HG03575 (cell line): ENCODE measurements around the gene ORAI3.
"Not testable (repeated sequence)": the region's sequence is repeated elsewhere in the genome, so short reads cannot be mapped to it uniquely, and the experiment has no call there.

Experiments
- ATAC-seq: cut with Tn5 transposase; IDR thresholded peaks from one replicate; pipeline ENCODE4 v1.9.1; 2021; ENCODE audit not compliant: unreplicated experiment, insufficient number of reproducible peaks, low FRiP score; ENCODE audit errors: extremely low read depth

The ORAI3 gene

DNA sequence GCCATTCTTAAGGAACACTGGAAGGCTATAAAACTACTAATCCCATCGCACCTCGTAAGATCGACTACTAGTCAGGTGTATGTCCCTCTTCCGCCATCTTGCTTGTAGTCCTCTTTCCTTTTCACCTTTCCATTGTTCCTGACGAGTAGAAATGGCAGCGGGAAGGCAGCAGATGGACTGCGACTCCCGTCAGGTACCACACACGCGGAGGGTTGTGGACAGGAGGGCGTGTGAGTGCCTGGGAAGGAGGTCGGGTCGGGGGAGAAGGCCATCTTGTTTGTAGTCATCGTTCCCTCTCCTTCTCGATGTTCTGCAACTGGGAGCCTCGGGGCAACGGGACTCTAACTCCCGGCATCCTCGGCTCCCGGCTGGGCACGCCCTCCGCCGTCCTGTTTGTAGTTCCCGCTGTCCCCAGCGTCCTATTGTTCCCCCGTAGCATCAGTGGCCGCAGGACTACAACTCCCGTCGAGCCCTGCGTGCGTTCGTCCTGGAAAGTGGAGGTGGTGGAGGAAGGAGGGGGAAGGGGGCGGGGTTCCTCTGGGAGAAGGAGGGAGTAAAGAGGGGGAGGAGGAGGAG is 25.8 kb upstream of the ORAI3 start:
- peak; percentile 29 for ATAC-seq

DNA sequence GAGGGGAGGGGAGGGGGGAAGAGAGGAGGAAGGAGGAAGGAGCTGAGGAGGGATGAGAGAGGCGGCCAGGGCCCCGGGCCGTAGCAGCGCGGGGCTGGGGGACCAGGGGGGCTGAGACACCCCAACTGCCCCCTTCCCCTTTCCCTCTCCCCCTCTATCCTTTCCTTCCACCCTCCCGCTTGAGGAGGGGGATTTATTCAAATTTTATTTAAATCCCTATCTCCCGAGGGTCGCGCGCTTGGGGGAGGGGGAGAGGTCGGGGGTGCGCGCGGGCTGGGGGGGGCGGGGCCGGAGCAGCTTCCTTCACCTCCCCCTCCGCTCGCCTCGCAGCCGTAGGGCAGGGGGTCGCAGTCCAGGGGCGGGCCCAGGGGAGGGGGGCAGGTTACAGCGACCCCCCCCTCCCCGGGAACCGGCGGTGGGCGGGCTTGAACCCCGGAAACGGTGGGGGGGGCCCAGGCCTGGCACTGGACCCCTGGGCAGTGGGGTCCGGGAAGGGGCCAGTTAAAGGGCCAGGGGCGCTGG is 25.3 kb upstream of the ORAI3 start, which contains the start of gene FBXL19:
Gene FBXL19 (plus strand): TSS at position 19 of the 522 bp plus-strand sequence. CDS start 2,183 bp downstream, outside the sequence.
- no peak for ATAC-seq

DNA sequence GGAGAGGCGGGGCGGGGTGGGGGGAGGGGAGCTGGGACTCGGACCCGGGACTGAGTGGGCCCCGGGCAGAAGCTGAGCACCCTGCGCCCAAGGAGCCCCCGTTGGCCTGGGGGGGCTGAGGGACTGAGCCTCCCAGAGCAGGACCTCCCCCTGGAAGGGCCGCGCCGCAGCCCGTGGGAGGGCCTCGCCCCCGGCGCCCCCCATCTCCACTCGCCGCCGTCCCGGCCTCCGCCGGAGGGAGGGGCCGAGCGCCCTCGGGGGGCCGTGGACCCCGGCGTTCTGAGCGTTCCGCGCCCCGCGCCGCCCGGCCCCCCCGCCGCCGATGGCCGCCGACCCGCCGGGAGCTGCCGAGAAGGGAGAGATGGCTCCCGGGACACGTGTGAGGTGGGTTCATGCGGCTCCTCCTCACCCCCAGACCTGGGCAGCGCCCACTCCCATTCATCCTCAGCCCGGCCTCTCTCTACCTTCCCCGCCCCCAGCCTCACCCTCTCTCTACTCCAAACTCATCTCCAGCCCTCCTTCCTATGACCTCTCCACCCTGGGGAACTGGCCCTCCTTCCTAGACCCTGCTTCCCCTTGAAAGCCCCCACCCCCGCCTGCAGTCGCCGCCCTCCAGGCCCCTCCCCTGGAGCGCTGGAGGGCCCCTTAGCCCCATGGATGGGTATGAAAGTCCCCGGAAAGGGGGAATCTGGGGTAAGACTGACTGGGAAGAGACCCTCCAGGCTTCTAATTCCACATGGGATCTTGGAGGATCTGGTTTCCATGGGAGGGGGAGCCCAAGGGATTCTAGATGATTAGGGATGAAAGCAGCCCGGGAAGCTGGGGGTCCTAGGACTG is 24.6 kb upstream of the ORAI3 start:
- no peak for ATAC-seq

DNA sequence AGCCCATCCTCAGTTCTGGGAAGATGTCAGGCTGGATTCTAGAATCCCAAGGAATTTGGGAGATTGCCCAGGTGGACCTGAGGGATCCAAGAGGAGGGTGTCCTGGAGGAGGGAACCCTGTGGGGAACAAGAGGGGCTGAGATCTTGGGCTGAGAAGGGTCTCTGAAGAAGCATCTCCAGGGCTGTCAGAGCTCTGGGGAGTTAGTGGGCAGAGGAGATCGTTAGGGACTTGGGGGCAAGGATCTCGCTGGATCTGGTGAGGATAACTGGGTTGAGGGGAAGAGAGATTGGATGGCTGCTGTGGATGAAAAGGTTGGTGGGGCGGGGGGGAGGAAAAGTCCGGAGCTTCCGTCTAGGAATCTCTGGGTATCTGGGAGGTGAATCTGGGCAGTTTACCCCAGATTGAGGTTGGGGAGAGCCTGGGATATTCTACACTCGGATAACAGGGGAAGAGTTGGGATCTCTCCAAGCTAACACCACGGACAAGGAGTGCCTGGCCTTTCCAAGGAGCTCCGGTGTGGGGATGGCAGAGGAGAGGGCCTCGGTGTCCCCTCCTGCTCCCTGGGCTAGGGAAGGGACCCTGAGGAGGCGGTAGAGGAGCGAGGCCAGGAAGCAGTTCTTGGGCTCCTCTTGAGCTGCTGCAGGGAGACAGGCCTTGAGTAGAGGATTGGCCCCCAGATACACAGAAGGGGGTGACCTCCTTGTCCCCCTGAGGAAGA is 23.8 kb upstream of the ORAI3 start:
- ATAC-seq = no peak

DNA sequence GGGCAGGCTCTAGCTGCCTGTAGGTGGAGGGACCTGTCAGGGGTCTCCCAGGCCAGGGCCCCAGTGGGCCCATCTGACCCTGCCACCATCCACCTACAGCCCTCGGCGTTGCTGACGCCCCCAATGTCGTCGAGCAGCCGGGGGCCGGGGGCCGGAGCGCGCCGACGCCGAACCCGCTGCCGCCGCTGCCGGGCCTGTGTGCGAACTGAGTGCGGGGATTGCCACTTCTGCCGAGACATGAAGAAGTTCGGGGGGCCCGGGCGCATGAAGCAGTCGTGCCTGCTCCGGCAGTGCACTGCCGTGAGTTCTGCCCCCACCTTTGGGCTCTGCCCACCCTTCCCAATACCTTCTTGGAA is 23.3 kb upstream of the ORAI3 start:
- no peak for ATAC-seq

DNA sequence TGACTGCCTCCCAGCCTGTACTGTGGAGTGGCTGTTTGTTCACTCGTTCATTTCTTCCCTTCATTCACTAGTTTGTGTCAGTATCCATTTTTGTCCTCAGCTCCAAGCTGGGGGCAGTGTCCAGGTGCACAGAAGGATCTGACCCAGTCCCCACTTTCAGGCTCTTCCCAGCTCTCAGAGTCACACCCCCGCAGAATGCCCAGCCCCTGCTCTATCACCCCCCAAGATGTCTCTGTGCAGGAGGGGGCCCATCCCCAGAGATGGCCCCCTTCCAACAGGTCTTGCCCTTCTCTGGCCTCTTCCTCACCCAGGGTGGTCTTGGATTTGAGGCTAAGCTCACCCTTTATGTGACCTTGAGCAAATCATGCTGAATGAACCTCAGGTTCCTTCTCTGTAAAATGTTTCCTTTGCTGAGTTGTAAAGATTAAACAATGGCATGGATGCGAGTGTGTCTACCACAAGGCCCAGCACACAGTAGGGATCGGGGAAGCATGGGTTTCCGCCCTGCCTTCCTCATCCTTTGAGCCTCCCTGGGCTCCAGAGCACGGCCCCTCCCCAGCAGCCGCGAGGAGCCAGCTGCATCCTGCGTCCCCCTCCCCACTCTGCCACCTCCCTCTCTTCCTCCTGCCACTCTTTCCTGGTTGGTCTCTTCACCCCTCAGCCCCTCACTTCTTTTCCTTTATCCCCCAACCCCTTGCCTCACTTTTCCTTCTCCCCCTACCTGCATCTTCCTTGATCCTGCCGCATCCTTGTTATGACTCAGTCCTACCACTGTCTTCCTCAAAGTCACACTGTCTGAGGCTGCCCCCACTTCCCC is 22.7 kb upstream of the ORAI3 start:
- no peak for ATAC-seq

DNA sequence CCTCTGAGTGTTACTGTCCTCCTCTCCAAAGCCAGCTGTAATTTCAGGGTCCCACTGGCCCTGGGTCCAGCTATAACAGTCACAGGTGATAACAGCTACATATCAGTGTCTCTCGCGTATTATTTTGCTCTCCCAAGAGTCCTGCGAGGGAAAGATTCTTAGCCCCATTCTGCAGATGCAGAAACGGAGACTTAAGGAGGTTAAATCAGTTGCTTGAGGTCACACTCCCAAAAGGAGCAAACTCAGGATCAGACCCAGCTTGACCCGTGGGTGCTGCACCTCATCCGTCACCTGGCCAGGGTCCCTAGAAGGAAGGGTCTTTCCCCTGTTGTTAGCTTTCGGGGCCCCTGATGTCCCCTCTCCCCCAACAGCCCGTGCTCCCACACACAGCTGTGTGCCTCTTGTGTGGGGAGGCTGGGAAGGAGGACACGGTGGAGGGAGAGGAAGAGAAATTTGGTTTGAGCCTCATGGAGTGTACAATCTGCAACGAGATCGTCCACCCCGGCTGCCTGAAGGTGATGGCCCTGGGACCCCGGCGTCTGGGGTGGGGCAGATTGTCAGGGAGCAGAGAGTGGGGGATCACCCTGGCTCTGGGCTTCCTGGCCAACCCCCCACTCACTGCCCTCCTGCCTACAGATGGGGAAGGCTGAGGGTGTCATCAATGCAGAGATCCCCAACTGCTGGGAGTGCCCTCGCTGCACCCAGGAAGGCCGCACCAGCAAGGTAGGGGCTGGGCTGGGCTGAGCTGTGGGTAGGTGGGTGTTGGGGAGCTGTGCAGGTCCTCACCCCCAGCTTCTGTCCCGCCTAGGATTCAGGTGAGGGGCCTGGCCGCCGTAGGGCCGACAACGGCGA is 21.7 kb upstream of the ORAI3 start:
- ATAC-seq = no peak

DNA sequence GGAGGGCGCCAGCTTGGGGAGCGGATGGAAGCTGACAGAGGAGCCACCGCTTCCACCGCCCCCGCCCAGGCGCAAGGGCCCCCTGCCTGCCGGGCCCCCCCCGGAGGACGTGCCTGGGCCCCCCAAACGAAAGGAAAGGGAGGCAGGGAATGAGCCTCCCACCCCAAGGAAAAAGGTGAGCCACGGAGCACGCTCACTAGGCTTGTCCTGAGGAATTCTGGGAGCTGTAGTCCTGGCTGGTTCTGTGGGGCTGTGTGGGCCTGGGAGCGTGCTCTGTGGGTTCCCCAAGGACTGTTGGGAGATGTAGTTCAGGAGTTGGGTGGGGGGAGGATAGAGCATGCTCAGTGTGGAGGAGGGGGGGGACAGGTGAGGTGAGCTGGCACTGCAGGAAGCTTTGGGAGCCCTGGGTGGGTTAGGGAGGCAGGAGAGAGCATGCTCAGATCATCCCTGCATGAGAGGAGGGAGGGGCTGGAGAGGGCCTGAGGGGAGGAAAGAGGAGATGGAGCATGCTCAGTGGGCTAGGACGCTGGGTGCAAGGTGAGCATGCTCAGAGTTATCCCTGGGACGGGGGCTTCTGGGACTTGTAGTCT is 21.0 kb upstream of the ORAI3 start:
- ATAC-seq = no peak

DNA sequence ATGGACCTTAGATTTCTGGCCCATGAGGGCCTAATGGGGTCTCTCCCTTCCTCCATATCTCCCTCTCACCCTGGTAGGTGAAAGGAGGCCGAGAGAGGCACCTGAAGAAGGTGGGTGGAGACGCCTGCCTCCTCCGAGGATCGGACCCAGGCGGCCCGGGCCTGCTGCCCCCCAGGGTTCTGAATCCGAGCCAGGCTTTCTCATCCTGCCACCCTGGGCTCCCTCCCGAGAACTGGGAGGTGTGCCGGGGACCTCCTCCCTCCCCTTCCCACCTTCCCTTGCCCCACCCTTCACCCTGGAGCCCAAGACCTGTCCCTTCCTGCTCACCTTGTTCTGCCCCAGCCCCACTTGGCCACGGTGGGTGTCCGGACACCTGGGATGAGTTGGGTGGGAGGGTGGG is 20.5 kb upstream of the ORAI3 start:
- ATAC-seq = no peak

DNA sequence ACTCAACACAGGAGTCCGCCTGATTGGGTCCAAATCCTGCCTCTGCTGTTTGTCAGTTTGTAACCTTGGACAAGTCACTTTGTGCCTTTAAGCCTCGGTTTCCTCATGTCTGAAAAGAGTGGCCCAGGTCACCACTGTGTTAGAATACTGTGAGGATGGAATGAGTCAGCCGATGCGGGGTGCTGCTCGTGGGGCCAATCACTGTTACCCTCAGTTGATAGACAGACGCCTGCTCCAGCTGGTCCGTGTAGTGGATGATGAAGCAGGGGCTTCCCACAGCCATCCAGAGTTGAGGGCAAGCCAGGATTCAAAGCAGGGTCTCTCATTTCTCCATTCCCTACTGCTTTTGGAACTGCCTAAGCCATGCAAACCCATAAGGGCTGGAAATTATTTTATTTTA is 19.7 kb upstream of the ORAI3 start:
- ATAC-seq = no peak

DNA sequence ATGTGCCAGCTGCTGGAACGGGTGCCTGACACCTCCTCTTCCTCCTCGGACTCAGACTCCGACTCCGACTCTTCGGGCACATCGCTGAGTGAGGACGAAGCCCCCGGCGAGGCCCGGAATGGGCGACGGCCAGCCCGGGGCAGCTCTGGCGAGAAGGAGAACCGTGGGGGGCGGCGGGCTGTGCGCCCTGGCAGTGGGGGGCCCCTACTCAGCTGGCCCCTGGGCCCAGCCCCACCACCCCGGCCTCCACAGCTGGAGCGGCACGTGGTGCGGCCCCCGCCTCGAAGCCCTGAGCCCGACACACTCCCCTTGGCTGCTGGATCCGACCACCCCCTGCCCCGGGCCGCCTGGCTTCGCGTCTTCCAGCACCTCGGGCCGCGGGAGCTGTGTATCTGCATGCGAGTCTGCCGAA is 18.7 kb upstream of the ORAI3 start:
- ATAC-seq = no peak

DNA sequence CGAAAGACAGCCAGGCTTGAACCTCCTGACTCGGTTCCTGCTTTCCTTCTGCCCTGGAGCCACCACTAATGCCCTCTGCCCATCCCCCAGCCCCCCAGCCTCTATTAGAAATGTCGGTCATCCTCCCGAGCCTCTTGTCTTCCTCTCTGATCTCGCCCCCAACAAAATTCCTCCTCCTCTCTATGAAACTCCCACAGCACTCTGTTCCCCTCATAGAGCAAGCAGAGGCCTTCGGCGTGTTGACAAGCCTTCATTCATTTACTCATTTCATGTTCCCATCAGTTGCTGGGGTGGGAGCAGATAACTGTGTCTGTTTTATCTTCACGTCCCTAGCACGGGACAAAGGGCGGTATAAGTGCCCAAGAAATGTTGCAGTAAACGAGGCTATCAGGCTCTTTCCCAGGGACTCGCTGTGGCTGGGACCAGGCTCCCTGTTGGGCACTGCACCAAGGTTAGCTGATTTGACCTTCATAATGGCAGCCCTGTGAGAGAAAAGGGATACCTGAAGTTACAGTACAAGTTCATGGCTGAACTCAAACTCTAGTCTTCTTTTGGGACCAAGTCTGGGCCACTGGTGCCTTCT is 17.7 kb upstream of the ORAI3 start:
- no peak for ATAC-seq

DNA sequence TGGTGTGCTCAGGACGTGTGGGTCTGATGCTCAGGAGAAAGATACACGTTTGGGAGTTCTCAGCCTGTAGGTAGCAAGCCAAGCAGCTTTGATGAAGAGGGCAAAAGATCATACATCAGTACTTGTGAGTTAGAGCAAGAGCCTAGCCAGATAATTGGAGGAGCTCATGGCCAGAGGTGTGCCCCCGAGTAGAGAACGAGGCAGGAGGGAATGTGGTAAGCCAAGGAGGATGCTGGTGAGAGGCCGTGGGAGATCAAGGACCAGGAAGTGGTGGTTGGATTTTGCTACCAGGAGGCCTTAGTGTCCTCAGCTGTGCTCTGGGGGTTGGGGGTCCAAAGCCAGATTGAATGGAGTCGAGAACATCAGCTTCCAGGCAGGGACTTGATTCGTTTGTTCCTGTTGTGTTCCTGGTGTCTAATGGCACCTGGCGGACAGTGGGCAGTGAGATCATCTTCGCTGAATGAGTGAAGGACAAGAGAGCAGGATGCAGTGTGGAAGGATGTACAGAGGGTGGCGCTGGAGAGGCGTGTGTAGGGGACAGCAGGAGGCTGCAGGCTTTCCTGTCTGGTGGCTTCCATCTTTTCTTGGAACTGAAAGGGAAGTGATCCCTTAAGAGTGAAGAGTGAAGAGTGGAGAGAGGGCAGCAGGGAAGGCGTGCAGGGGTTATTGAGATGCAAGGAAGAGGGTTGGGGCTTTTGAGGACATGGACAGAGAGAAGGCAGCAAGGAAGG is 13.9 kb upstream of the ORAI3 start:
- ATAC-seq = no peak

DNA sequence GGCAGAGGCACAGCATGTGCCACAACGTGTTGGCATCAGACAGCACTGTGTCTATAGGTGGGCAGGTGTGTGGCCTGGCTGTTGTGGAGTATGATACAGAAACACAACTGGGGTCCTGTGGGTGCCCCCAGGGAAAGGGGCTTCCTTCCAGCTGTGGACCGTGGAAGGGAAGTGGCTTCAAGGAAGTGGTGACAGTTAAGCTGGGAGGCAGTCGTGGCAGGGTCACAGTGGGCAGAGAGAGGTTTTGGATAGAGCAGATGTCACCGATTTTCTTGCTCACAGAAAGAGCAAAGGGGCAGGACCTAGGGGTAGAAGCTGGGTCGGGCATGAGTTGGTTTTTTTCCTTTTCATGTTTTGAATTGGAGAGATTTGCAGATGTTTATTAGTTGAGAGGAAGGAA is 11.2 kb upstream of the ORAI3 start:
- ATAC-seq = no peak

DNA sequence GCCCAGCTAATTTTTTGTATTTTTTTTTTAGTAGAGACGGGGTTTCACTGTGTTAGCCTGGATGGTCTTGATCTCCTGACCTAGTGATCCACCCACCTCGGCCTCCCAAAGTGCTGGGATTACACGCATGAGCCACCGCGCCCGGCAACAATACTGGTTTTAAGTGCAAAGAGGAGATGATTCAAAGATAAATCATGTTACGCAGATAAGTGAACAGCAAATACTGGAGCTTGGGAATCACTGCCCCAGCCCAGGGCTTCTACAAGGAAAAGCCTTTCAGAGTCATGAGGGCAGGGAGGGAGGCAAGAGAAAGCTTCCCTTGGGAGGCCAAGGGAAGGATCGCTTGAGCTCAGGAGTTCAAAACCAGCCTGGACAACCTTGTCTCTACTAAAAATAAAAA is 9.3 kb upstream of the ORAI3 start:
- not testable (repeated sequence) for ATAC-seq

DNA sequence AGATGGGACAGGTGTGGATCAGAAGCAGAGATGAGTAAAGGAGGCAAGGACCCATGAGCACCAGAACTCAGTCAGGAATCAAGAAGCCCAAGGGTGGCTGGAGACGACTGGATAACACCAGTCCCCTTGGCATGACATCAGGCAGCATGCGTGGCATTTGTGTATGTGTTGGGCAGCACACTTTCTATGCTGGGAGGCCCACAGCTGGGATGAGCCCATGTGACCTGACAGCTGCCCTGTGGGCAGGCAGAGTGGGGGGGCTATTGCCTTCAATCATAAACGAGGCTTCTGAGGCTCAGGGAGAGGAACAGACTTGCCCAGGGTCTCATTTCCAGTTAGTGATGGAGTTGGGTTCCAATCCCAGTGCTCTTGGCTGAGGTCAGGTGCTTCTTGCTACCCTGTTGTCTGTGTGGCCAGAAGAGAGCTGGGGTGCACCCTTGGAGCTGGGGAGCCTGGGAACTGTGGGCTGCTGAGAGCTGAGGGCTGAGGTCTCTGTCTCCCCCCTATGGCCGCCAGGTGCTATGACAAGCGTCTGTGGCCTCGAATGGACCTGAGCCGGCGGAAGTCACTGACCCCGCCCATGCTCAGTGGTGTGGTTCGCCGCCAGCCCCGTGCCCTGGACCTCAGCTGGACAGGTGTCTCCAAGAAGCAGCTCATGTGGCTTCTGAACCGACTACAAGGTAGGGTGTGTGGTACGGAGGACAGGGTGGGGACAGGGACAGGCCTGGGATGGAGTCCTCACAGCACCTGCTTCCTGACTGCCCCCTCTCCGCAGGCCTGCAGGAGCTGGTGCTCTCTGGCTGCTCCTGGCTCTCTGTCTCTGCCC is 7.1 kb upstream of the ORAI3 start:
- no peak for ATAC-seq
